H1 (cell line): ENCODE results near the gene GREM2. TPM values are rescaled to one million over a fixed set of nuclear protein-coding genes. Genes with fewer than 3 reads are reported as not detected.

Source experiments
- CBX5 ChIP-seq: fragments of 300-800, 300-1000 bp; sonication (generic); IDR thresholded peaks from 2 replicates; pipeline ENCODE4 v1.7.1; 2016; ENCODE audit warnings: antibody characterized with exemption, low read length, low read depth
- CBX8 ChIP-seq: fragments of 300-800, 300-1000 bp; sonication (generic); IDR thresholded peaks from 2 replicates; pipeline ENCODE4 v1.7.1; 2016; ENCODE audit warnings: low read depth, low read length, borderline replicate concordance
- RAD21 ChIP-seq, 2 experiments: IDR thresholded peaks in 1 of 2; conservative IDR thresholded peaks in 1 of 2; 2 replicates each; pipeline ENCODE4 v1.6.1; 2011; ENCODE audit warnings: low read depth in 2 of 2, low read length in 2 of 2, improper control_type of control experiment in 1 of 2, inconsistent platforms in 1 of 2, mild to moderate bottlenecking in 1 of 2, moderate library complexity in 1 of 2
- SAP30 ChIP-seq: fragments of 300-600 bp; sonication (generic); IDR thresholded peaks from 2 replicates; pipeline ENCODE4 v1.7.1; 2012; ENCODE audit warnings: low read length, moderate library complexity, mild to moderate bottlenecking, inconsistent platforms; ENCODE audit not compliant: insufficient read depth, insufficient replicate concordance
- polyA plus RNA-seq, 7 experiments: library from polyadenylated mRNA; depleted of rRNA in 3 of 7; stranded (reverse) in 5 of 7; unstranded in 2 of 7; fragments of >200 nt in 5 of 7; fragments of 200-250 nt in 2 of 7; gene quantifications; 1 replicate in 5 of 7; 2 replicates in 1 of 7; 4 replicates in 1 of 7; pipeline versions ENCODE4 v1.2.1 to v1.2.3, GENCODE V29; 2011 to 2013; ENCODE audit warnings: missing spikeins in 2 of 7, mixed read lengths in 2 of 7
- total RNA-seq: library from RNA; stranded (reverse); fragmentation: NEBNext Ultra II Directional; extraction: Animal tissue kit (Norgen Biotek cat#: 25700); gene quantifications from 2 replicates; pipeline ENCODE4 v1.2.1, GENCODE V29; 2021
- TF ChIP-seq, protein P1 (sequence below): fragments of 300-600 bp; sonication (generic); IDR thresholded peaks from 2 replicates; pipeline ENCODE4 v1.7.1; 2012; ENCODE audit warnings: low read length, moderate library complexity, mild to moderate bottlenecking, inconsistent platforms; ENCODE audit not compliant: insufficient replicate concordance

Gene GREM2
- total and polyA plus RNA-seq, 2 of the 8 experiments (the other 6 are each of a cell fraction or from before 2014, with no cell fraction given): 0.05 TPM; not detected in 1

DNA sequence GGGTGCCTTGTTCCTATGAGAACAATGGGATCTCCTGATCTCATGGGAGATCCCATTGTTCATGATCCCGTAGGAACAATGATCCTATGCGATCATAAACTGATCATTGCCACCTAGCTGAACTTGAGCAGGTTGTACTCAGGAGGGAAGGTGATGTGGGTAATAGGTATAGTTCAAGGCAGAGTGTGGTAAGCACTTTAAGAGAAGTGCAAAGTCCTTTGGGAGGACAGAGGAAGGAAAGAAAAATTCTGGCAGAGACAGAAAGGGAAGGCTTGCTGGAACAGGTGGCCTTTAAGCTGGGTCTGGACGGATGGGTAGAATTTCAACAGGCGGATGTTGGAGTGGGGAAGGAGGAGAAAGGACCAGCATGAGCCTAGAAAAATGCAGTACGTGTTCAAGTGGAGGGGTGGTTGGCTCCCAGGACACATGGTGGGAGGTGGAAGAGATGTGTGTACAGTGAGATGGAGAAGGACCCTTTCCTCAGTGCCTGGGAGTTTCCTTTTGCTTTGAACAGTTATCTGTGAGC, 22.3 kb downstream of the GREM2 start (continued):
- TF ChIP-seq, protein P1, sequence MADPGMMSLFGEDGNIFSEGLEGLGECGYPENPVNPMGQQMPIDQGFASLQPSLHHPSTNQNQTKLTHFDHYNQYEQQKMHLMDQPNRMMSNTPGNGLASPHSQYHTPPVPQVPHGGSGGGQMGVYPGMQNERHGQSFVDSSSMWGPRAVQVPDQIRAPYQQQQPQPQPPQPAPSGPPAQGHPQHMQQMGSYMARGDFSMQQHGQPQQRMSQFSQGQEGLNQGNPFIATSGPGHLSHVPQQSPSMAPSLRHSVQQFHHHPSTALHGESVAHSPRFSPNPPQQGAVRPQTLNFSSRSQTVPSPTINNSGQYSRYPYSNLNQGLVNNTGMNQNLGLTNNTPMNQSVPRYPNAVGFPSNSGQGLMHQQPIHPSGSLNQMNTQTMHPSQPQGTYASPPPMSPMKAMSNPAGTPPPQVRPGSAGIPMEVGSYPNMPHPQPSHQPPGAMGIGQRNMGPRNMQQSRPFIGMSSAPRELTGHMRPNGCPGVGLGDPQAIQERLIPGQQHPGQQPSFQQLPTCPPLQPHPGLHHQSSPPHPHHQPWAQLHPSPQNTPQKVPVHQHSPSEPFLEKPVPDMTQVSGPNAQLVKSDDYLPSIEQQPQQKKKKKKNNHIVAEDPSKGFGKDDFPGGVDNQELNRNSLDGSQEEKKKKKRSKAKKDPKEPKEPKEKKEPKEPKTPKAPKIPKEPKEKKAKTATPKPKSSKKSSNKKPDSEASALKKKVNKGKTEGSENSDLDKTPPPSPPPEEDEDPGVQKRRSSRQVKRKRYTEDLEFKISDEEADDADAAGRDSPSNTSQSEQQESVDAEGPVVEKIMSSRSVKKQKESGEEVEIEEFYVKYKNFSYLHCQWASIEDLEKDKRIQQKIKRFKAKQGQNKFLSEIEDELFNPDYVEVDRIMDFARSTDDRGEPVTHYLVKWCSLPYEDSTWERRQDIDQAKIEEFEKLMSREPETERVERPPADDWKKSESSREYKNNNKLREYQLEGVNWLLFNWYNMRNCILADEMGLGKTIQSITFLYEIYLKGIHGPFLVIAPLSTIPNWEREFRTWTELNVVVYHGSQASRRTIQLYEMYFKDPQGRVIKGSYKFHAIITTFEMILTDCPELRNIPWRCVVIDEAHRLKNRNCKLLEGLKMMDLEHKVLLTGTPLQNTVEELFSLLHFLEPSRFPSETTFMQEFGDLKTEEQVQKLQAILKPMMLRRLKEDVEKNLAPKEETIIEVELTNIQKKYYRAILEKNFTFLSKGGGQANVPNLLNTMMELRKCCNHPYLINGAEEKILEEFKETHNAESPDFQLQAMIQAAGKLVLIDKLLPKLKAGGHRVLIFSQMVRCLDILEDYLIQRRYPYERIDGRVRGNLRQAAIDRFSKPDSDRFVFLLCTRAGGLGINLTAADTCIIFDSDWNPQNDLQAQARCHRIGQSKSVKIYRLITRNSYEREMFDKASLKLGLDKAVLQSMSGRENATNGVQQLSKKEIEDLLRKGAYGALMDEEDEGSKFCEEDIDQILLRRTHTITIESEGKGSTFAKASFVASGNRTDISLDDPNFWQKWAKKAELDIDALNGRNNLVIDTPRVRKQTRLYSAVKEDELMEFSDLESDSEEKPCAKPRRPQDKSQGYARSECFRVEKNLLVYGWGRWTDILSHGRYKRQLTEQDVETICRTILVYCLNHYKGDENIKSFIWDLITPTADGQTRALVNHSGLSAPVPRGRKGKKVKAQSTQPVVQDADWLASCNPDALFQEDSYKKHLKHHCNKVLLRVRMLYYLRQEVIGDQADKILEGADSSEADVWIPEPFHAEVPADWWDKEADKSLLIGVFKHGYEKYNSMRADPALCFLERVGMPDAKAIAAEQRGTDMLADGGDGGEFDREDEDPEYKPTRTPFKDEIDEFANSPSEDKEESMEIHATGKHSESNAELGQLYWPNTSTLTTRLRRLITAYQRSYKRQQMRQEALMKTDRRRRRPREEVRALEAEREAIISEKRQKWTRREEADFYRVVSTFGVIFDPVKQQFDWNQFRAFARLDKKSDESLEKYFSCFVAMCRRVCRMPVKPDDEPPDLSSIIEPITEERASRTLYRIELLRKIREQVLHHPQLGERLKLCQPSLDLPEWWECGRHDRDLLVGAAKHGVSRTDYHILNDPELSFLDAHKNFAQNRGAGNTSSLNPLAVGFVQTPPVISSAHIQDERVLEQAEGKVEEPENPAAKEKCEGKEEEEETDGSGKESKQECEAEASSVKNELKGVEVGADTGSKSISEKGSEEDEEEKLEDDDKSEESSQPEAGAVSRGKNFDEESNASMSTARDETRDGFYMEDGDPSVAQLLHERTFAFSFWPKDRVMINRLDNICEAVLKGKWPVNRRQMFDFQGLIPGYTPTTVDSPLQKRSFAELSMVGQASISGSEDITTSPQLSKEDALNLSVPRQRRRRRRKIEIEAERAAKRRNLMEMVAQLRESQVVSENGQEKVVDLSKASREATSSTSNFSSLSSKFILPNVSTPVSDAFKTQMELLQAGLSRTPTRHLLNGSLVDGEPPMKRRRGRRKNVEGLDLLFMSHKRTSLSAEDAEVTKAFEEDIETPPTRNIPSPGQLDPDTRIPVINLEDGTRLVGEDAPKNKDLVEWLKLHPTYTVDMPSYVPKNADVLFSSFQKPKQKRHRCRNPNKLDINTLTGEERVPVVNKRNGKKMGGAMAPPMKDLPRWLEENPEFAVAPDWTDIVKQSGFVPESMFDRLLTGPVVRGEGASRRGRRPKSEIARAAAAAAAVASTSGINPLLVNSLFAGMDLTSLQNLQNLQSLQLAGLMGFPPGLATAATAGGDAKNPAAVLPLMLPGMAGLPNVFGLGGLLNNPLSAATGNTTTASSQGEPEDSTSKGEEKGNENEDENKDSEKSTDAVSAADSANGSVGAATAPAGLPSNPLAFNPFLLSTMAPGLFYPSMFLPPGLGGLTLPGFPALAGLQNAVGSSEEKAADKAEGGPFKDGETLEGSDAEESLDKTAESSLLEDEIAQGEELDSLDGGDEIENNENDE: no peak
- TF ChIP-seq CBX5 (no peak), CBX8 (no peak), RAD21 (IDR thresholded peaks at IDR 0.05 in 1 of 2, conservative IDR thresholded peaks at IDR 0.05 in 1 of 2; ENCODE audit: low read depth in 2 of 2, low read length in 2 of 2) (no peak), SAP30 (no peak)
